C4-2B (cell line): ENCODE results near the gene NAB2.

ENCODE experiments used
- ZFX ChIP-seq: fragments of 450-650 bp; IDR thresholded peaks from 2 replicates; pipeline ENCODE4 v1.6.1; 2017
- TF ChIP-seq, protein P1 (sequence below): fragments of 450-650 bp; conservative IDR thresholded peaks from 2 replicates; pipeline ENCODE4 v1.5.1; 2017; ENCODE audit warnings: mild to moderate bottlenecking

DNA sequence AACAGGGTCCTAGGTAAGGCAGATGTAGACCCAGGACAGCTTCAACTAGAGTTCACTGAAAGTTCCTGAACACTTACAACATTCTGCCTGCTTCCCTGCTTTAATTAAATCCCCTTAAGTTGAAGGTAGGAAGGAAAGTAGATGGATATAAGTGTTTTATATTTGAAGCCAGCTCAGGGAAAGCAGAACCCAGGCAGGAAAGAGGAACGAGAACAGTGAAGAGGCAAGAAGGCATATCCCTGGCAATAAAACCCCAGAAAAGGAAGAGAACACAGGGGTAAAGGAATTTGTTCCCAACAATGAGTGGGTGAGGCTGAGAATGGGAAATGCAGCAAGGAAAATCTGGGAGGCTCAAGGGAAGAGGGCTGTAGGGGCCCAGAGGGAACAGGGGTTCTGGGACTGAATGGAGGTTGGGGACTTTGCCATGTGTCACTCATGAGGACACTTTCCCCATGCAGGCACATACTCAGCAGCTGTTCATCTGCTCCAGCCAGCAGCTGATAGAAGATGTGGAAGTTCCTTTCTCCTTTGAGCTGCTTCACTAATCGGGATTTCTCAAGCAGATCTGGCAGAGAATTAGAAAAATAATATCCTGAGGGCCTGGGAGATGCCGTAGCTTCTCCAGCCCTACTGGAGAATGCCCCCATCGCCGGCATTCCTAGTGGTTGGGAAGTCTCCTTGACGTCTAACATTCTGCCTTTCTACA lies 42.7 kb upstream of the NAB2 start:
- TF ChIP-seq, protein P1, sequence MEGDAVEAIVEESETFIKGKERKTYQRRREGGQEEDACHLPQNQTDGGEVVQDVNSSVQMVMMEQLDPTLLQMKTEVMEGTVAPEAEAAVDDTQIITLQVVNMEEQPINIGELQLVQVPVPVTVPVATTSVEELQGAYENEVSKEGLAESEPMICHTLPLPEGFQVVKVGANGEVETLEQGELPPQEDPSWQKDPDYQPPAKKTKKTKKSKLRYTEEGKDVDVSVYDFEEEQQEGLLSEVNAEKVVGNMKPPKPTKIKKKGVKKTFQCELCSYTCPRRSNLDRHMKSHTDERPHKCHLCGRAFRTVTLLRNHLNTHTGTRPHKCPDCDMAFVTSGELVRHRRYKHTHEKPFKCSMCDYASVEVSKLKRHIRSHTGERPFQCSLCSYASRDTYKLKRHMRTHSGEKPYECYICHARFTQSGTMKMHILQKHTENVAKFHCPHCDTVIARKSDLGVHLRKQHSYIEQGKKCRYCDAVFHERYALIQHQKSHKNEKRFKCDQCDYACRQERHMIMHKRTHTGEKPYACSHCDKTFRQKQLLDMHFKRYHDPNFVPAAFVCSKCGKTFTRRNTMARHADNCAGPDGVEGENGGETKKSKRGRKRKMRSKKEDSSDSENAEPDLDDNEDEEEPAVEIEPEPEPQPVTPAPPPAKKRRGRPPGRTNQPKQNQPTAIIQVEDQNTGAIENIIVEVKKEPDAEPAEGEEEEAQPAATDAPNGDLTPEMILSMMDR = no peak
- no peak for TF ChIP-seq ZFX
